ENCODE data around the gene SPAM1.

GRCh38 chr7:123918309-123918708 is 6.7 kb upstream of the SPAM1 start:
- TF ChIP-seq CTCF (IDR thresholded peaks at IDR 0.05) (no peak), POLR2A (IDR thresholded peaks at IDR 0.05) (no peak), POLR2AphosphoS5 (IDR thresholded peaks at IDR 0.05) (no peak), EP300 (IDR thresholded peaks at IDR 0.05) (no peak)

Measured in gastroesophageal sphincter (tissue), 3 donors.